ENCODE results near the gene RNU5B-1. TPM values are rescaled to one million over a fixed set of nuclear protein-coding genes. Genes with fewer than 3 reads are reported as not detected.

Gene RNU5B-1
- total RNA-seq, 6 donors from 2014 or later = 22.5 to 38.1 TPM; not detected in 4

- Histone ChIP-seq H3K27ac (peak overlapping the region in 1 of 4 donors; percentile 4), H3K9me3 (no peaks in the 10 kb centered on the region), H3K4me3 (no peak overlapping the region), H3K36me3 (no peaks in the 10 kb centered on the region), H3K4me1 (peaks cover 13 to 16% (median 14%) of the 10 kb centered on the region in 4 donors), H3K27me3 (no peaks in the 10 kb centered on the region)
- no peak for DNase-seq
- TF ChIP-seq POLR2AphosphoS5 (IDR thresholded peaks at IDR 0.05) (no peak), CTCF (IDR thresholded peaks at IDR 0.05) (no peak), POLR2A (IDR thresholded peaks at IDR 0.05) (no peak), EP300 (IDR thresholded peaks at IDR 0.05) (no peak)
- ATAC-seq (ENCODE audit: low FRiP score in 2 of 2) = no peak
- 69 to 76% methylated on average over 3 of the region's 3 CpGs for WGBS, 2 donors
Observed at GRCh38 chr15:65305776-65306175, 1.3 kb downstream of the RNU5B-1 start.

DNA sequence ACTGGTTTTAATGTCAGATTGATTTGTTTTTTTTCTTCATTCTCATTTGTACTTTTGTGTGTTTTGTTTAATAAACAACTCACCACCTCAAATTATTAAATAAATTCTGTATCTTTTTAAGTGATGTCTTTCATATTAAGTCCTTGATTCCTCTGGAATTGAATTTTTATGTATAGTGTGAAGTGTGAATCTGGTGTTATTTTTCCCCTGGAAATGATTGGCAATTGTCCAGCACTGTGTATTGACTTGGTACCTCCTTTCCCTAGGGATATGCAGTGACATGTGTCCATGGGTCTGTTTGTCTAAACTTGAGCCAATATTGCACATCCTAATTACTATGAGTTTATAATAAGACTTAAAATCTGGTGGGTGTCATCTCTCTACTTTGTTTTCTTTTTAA, 2.1 kb downstream of the RNU5B-1 start:
- TF ChIP-seq CTCF (IDR thresholded peaks at IDR 0.05) = no peak
- ATAC-seq (ENCODE audit: low FRiP score in 2 of 2) (no peak), DNase-seq (no peak)
- Histone ChIP-seq H3K9me3 (no peaks in the 10 kb centered on the region), H3K36me3 (no peaks in the 10 kb centered on the region), H3K4me1 (peaks cover 13 to 16% (median 14%) of the 10 kb centered on the region in 4 donors), H3K27me3 (no peaks in the 10 kb centered on the region), H3K4me3 (no peak overlapping the region), H3K27ac (peak overlapping the region in 1 of 4 donors; percentile 4)

GRCh38 chr15:65307978-65308377, 3.5 kb downstream of the RNU5B-1 start:
- TF ChIP-seq POLR2A (IDR thresholded peaks at IDR 0.05) (no peak), POLR2AphosphoS5 (IDR thresholded peaks at IDR 0.05) (no peak), CTCF (IDR thresholded peaks at IDR 0.05) (no peak), EP300 (IDR thresholded peaks at IDR 0.05) (no peak)
- Histone ChIP-seq H3K36me3 (no peaks in the 10 kb centered on the region), H3K4me3 (no peak overlapping the region), H3K9me3 (no peaks in the 10 kb centered on the region), H3K27me3 (no peaks in the 10 kb centered on the region), H3K4me1 (peaks cover 13 to 16% (median 14%) of the 10 kb centered on the region in 4 donors), H3K27ac (no peak overlapping the region)
- WGBS, 2 donors = 72 to 73% methylated on average over 6 of the region's 6 CpGs
- ATAC-seq (ENCODE audit: low FRiP score in 2 of 2) (no peak), DNase-seq (no peak)

- no peaks in the 10 kb centered on the region for H3K9me3 ChIP-seq
- TF ChIP-seq POLR2A (IDR thresholded peaks at IDR 0.05) (no peak), CTCF (IDR thresholded peaks at IDR 0.05) (no peak), POLR2AphosphoS5 (IDR thresholded peaks at IDR 0.05) (no peak), EP300 (IDR thresholded peaks at IDR 0.05) (no peak)
- no peaks in the 10 kb centered on the region for H3K27me3 ChIP-seq
- no peak overlapping the region for H3K4me3 ChIP-seq
- WGBS, 2 donors = 84 to 90% methylated on average over 9 to 11 of the region's 12 CpGs
- H3K27ac ChIP-seq = no peak overlapping the region
- peaks cover 5 to 6% (median 6%) of the 10 kb centered on the region in 4 donors for H3K4me1 ChIP-seq
- DNase-seq (no peak), ATAC-seq (ENCODE audit: low FRiP score in 2 of 2) (no peak)
- no peaks in the 10 kb centered on the region for H3K36me3 ChIP-seq
Observed at GRCh38 chr15:65309882-65310418, 5.5 kb downstream of the RNU5B-1 start.

DNA sequence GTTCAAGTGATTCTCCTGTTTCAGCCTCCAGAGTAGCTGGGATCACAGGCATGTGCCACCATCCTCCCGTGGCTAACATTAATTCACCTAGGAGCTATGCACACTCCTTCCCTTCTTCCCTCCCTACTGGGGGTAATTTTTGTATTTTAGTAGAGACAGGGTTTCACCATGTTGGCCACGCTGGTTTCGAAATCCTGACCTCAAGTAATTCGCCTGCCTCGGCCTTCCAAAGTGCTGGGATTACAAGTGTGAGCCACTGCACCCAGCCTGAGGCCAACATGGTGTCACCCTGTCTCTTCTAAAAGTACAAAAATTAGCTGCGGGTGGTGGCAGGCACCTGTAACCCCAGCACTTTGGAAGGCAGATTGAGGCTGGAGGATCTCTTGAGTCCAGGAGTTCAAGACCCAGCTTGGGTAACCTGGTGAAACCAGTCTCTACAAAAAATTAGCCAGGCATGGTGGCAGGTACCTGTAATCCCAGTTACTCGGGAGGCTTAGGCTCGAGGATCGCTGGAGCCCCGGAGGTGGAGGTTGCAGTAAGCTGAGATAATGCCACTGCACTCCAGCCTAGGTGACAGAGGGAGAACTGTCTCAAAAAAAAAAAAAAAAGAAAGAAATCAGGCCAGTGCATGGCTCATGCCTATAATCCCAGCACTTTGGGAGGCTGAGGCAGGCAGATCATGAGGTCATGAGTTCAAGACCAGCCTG, 6.1 kb downstream of the RNU5B-1 start:
- H3K27ac ChIP-seq = no peak overlapping the region
- H3K9me3 ChIP-seq = no peaks in the 10 kb centered on the region
- WGBS, 2 donors = 76 to 87% methylated on average over 9 to 10 of the region's 10 CpGs
- peaks cover 0 to under 1% (median 0%) of the 10 kb centered on the region in 4 donors for H3K4me1 ChIP-seq
- ATAC-seq (ENCODE audit: low FRiP score in 2 of 2) (no peak), DNase-seq (no peak)
- no peaks in the 10 kb centered on the region for H3K27me3 ChIP-seq
- TF ChIP-seq CTCF (IDR thresholded peaks at IDR 0.05) = no peak
- no peak for TF ChIP-seq POLR2A (IDR thresholded peaks at IDR 0.05)
- no peak for TF ChIP-seq EP300 (IDR thresholded peaks at IDR 0.05)
- no peak for TF ChIP-seq POLR2AphosphoS5 (IDR thresholded peaks at IDR 0.05)
- H3K4me3 ChIP-seq = no peak overlapping the region
- H3K36me3 ChIP-seq = no peaks in the 10 kb centered on the region
